Measurements from ENCODE around the gene STAMBPL1. TPM values are rescaled to one million over a fixed set of nuclear protein-coding genes. Genes with fewer than 3 reads are reported as not detected.

The STAMBPL1 gene
- total RNA-seq, 1 donor: 35.3 TPM

DNA sequence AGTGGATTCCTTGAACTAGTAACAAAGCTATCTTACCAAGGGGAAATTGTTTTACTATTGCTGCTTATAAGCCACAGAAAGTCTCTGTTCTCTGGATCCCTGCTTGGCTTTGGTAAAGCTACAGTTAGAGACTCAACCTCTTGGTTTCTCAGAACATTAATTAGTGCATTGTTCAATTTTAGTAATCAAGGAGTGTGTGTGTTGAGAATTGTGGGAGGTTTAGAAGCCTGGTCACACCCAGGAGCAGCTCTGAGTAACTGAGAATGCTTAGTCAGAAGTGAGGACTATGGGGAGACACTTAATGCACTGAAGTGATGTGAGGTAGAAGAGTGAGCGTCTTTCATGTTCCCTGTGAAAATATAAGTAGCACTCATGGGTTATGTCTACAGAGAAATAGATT, 80.8 kb downstream of the STAMBPL1 start:
- H3K4me3 ChIP-seq (ENCODE audit: low read depth, low read length): no peak overlapping the region
- DNase-seq (ENCODE audit: low read depth): no peak
- TF ChIP-seq, protein P1, sequence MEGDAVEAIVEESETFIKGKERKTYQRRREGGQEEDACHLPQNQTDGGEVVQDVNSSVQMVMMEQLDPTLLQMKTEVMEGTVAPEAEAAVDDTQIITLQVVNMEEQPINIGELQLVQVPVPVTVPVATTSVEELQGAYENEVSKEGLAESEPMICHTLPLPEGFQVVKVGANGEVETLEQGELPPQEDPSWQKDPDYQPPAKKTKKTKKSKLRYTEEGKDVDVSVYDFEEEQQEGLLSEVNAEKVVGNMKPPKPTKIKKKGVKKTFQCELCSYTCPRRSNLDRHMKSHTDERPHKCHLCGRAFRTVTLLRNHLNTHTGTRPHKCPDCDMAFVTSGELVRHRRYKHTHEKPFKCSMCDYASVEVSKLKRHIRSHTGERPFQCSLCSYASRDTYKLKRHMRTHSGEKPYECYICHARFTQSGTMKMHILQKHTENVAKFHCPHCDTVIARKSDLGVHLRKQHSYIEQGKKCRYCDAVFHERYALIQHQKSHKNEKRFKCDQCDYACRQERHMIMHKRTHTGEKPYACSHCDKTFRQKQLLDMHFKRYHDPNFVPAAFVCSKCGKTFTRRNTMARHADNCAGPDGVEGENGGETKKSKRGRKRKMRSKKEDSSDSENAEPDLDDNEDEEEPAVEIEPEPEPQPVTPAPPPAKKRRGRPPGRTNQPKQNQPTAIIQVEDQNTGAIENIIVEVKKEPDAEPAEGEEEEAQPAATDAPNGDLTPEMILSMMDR (IDR thresholded peaks at IDR 0.05; ENCODE audit: insufficient read depth, low read length): no peak

DNA sequence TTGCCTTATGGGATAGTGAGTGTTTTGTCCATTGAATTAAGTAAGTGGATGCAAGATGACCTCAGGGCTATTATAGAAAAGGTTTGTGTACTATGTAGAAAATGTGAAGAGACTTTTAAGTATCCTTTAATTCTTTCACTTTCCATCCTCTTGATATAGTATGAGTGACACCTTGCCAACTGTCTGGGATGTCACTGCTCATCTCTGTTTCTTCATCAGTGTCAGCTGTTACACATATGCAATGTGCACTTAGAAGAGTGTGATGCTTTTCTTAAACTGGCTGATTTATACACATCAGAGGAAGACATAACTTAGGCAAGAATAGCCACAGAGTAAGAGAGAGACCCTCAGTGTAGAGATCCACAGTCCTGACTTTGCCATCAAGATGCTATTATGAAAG, 81.2 kb downstream of the STAMBPL1 start:
- TF ChIP-seq, protein P1 (IDR thresholded peaks at IDR 0.05; ENCODE audit: insufficient read depth, low read length): no peak
- no peak overlapping the region for H3K4me3 ChIP-seq (ENCODE audit: low read depth, low read length)
- DNase-seq (ENCODE audit: low read depth): no peak

DNA sequence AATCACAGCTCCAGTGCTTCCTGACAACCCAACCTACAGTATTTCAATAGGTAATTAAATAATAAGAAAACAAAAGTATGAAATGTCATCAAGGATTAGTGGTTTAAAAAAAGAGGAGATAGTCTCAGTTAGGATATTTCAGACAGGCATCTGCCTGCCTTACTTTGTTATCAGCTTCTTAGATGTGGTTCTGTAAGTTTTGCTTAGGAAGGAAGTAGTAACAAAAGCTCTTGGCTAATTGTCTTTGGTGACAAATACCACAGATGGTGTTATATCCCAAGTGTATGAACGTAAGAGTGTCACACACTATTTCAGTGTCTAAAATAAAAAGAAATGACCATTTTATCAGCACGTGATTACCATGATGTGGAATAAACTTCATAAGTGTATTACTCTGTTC, 82.3 kb downstream of the STAMBPL1 start:
- TF ChIP-seq, protein P1 (IDR thresholded peaks at IDR 0.05; ENCODE audit: insufficient read depth, low read length): no peak
- DNase-seq (ENCODE audit: low read depth): no peak
- no peak overlapping the region for H3K4me3 ChIP-seq (ENCODE audit: low read depth, low read length)

DNA sequence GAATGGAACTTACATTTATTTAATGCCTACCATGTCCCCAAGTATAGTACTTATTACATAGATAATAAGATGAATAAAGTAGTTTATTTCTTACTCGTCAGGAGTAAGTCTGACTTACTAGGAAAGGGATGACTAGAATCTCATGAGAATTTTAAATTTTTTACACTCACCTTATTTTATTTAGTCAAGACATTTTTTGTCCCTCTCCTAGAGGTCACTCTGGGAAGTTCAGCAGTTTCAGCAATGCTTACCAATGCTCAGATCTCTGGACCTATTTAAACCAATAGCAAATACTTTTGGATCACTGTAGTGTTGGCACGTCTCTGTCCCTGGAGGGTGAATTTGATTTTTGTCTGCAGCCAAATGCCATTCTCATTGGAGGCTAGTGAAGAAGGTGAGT, 83.3 kb downstream of the STAMBPL1 start:
- H3K4me3 ChIP-seq (ENCODE audit: low read depth, low read length): no peak overlapping the region
- DNase-seq (ENCODE audit: low read depth): no peak

DNA sequence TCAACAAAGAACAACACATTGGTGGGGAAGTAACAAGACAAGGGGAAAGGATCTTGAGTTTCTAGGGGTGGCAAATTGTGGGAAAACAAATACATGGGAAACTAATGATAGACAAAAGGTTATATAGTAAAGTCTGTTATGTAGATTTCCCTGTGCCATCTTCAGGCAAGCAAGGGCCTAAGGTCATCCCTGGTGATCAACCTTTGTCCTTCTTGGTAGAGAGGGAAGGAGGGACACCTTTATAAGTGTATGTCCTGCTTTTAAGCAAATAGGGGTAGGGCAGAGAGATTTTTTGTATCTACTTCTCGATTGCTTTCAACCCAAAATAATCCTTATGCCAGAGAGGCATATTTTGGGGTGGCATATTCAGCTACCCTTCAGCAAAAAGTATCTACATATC, 84.3 kb downstream of the STAMBPL1 start:
- no peak for DNase-seq (ENCODE audit: low read depth)
- no peak overlapping the region for H3K4me3 ChIP-seq (ENCODE audit: low read depth, low read length)
- TF ChIP-seq, protein P1 (IDR thresholded peaks at IDR 0.05; ENCODE audit: insufficient read depth, low read length): no peak

More for the DNA sequence above, 83.3 kb downstream of the STAMBPL1 start:
- TF ChIP-seq, protein P1 (IDR thresholded peaks at IDR 0.05; ENCODE audit: insufficient read depth, low read length): peak; percentile 30

DNA sequence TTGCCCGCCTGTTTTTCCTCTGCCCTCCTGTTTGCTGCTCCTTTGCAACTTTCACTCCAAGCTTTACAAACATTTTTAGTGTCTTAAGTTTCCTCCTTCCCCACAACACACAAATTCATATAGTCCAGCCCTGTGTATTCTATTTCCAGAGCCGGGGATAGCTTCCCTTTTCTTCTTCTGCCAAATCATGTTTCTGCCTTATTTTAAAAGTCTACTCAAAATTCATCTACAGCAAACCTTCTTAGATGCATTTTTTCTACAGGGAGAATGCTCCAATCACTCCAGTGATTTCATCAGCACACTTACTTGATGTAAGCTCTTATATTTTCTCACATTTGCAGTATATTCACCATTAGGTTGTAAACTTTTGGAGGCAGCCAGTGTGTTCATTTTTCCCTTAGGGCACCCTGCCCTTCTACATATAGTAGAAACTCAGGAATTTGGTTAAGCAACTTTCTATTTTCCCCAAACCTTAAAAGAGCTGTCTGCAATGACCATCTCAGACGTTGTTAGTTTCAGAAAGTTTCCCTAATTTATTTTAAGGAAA, 84.9 kb downstream of the STAMBPL1 start:
- H3K4me3 ChIP-seq (ENCODE audit: low read depth, low read length): no peak overlapping the region
- DNase-seq (ENCODE audit: low read depth): peak; percentile 73
- TF ChIP-seq, protein P1 (IDR thresholded peaks at IDR 0.05; ENCODE audit: insufficient read depth, low read length): no peak

DNA sequence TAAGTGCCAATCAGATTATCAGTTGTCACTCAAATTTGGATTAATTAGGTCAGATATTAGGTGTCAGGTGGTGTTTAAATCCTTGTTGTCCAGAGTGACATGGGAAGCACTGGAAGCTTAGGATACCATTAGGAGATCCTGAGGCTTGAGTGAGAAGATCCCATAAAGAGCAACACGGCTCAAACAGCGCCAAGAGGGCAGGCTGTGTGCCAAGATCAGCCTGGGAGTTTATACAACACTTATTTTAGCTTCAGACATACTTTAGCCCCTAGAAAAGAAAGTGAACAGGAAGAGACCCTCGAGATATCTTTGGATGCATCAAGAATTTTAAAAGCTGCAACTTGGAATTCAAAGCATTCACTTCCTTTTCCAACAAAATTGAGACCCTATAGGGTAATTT, 86.8 kb downstream of the STAMBPL1 start:
- TF ChIP-seq, protein P1 (IDR thresholded peaks at IDR 0.05; ENCODE audit: insufficient read depth, low read length): no peak
- no peak overlapping the region for H3K4me3 ChIP-seq (ENCODE audit: low read depth, low read length)
- peak; percentile 43 for DNase-seq (ENCODE audit: low read depth)

All from fibroblast of the aortic adventitia (primary cell).